Ammon's horn (tissue), 1 donor: Measurements from ENCODE around the gene AMY2B.
"Not testable (repeated sequence)": the region's sequence is repeated elsewhere in the genome, so short reads cannot be mapped to it uniquely, and the experiment has no call there.

Experiments used
- DNase-seq: peaks from one replicate; pipeline ENCODE4 v3.0.0-alpha.2; 2016; ENCODE audit warnings: low spot score

The AMY2B gene

GRCh38 chr1:103627436-103627835, 56.0 kb downstream of the AMY2B start:
- not testable (repeated sequence) for DNase-seq
